HepG2 (cell line): Measurements from ENCODE around the gene KIF23. TPM values are rescaled to one million over a fixed set of nuclear protein-coding genes. Genes with fewer than 3 reads are reported as not detected.
A peak's percentile ranks its signal among the peaks of the same experiment; 100 is the strongest.

Experiments
- ELK4 ChIP-seq: sonication (generic); formaldehyde crosslinking; IDR thresholded peaks from 2 replicates; pipeline ENCODE4 v1.9.0; 2021; ENCODE audit warnings: missing genetic modification reagents, borderline replicate concordance
- HOXD1 ChIP-seq: sonication (generic); formaldehyde crosslinking; IDR thresholded peaks from 2 replicates; pipeline ENCODE4 v1.5.0; 2020; ENCODE audit warnings: missing genetic modification reagents
- IRX3 ChIP-seq: sonication (generic); formaldehyde crosslinking; IDR thresholded peaks from 2 replicates; pipeline ENCODE4 v1.8.1; 2023; ENCODE audit warnings: mild to moderate bottlenecking, low read depth, missing genetic modification reagents, borderline replicate concordance
- MBNL3 ChIP-seq: fragments of 250-450 bp; sonication (Bioruptor Pico); conservative IDR thresholded peaks from 2 replicates; pipeline ENCODE4 v1.8.0; 2022; ENCODE audit warnings: mild to moderate bottlenecking, inconsistent platforms
- MNT ChIP-seq: fragments of 450-650 bp; IDR thresholded peaks from 2 replicates; pipeline ENCODE4 v1.6.1; 2016
- NR3C1 ChIP-seq: sonication (generic); formaldehyde crosslinking; IDR thresholded peaks from 2 replicates; pipeline ENCODE4 v1.4.0; 2020; ENCODE audit warnings: missing genetic modification reagents
- PAF1 ChIP-seq: IDR thresholded peaks from 2 replicates; pipeline ENCODE4 v1.6.1; 2016; ENCODE audit warnings: missing genetic modification reagents, missing compliant biosample characterization
- POLR2A ChIP-seq, 2 experiments: IDR thresholded peaks; 2 replicates each; pipeline ENCODE4 v1.6.1; 2011; ENCODE audit warnings: low read depth in 2 of 2, low read length in 2 of 2, mild to moderate bottlenecking in 1 of 2, moderate library complexity in 1 of 2; ENCODE audit not compliant: insufficient read depth in 1 of 2
- POLR2AphosphoS5 ChIP-seq: IDR thresholded peaks from 2 replicates; pipeline ENCODE4 v1.6.1; 2012; ENCODE audit warnings: low read depth, low read length
- POLR2G ChIP-seq: fragments of 200-400 bp; formaldehyde crosslinking; IDR thresholded peaks from 2 replicates; pipeline ENCODE4 v1.6.1; 2018; ENCODE audit warnings: mild to moderate bottlenecking, low read depth, low read length, moderate library complexity
- PRPF4 ChIP-seq: fragments of 200-400 bp; formaldehyde crosslinking; IDR thresholded peaks from 2 replicates; pipeline ENCODE4 v1.6.1; 2016; ENCODE audit warnings: low read length, low read depth; ENCODE audit not compliant: poor library complexity, severe bottlenecking
- RARA ChIP-seq: IDR thresholded peaks from 2 replicates; pipeline ENCODE4 v1.6.1; 2016; ENCODE audit warnings: missing genetic modification reagents, missing compliant biosample characterization
- SSRP1 ChIP-seq: IDR thresholded peaks from 2 replicates; pipeline ENCODE4 v1.6.1; 2016; ENCODE audit warnings: control low read depth
- ZNF3 ChIP-seq: IDR thresholded peaks from 2 replicates; pipeline ENCODE4 v1.7.0; 2017; ENCODE audit warnings: inconsistent platforms
- polyA plus RNA-seq, 8 experiments: library from polyadenylated mRNA; depleted of rRNA in 3 of 8; stranded (reverse) in 7 of 8; unstranded in 1 of 8; fragments of >200 nt; fragmentation: Illumina TruSeq in 4 of 8; extraction: Trizol in 4 of 8; gene quantifications; 2 replicates each; pipeline versions ENCODE4 v1.2.1 to v1.2.3, GENCODE V29; 2011 to 2016; ENCODE audit warnings: low read depth in 4 of 8, missing spikeins in 1 of 8, mixed read lengths in 1 of 8; ENCODE audit not compliant: insufficient read depth in 1 of 8
- total RNA-seq, 5 experiments: library from RNA; depleted of rRNA; stranded (reverse); fragments of >200 nt; fragmentation: Illumina TruSeq; extraction: Trizol; gene quantifications; 2 replicates each; pipeline ENCODE4 v1.2.3, GENCODE V29; 2016; ENCODE audit warnings: low read depth in 1 of 5

The KIF23 gene
- total and polyA plus RNA-seq, 2 of the 13 experiments (the other 11 are each of a cell fraction or from before 2014, with no cell fraction given): 11.3 to 38.1 TPM

- no peak for TF ChIP-seq ELK4
- no peak for TF ChIP-seq ZNF3 (CRISPR knock-in tag)
- no peak for TF ChIP-seq IRX3
- no peak for TF ChIP-seq HOXD1 (CRISPR knock-in tag)
- TF ChIP-seq RARA (CRISPR knock-in tag): no peak
- TF ChIP-seq SSRP1 (CRISPR knock-in tag): peak; percentile 74
- TF ChIP-seq POLR2G: peak; percentile 67
- no peak for TF ChIP-seq NR3C1 (CRISPR knock-in tag)
- TF ChIP-seq PRPF4: no peak
- peak; percentile 30 for TF ChIP-seq POLR2AphosphoS5
- TF ChIP-seq MBNL3 (CRISPR knock-in tag): no peak
- TF ChIP-seq PAF1 (CRISPR knock-in tag): peak; percentile 76; the same call in 1 of the 2 replicates
- TF ChIP-seq POLR2A (IDR thresholded peaks at IDR 0.05; ENCODE audit: insufficient read depth in 1 of 2, low read depth in 2 of 2, low read length in 2 of 2): peak in 1 of 2 experiments; percentile 52; a peak in 3 of 4 replicates
- TF ChIP-seq MNT: no peak
Observed at GRCh38 chr15:69456208-69457166, 42.3 kb downstream of the KIF23 start (continued).
